Measurements from ENCODE around the gene APPBP2.
"Not testable (repeated sequence)": the region's sequence is repeated elsewhere in the genome, so short reads cannot be mapped to it uniquely, and the experiment has no call there.

Gene APPBP2

GRCh38 chr17:60506312-60506711 lies 19.7 kb downstream of the APPBP2 start:
- no peak overlapping the region for H3K4me3 ChIP-seq (ENCODE audit: low read depth, low read length)

- H3K4me3 ChIP-seq (ENCODE audit: low read depth, low read length) = no peak overlapping the region
Observed at GRCh38 chr17:60502145-60502544, 23.9 kb downstream of the APPBP2 start.

GRCh38 chr17:60501589-60501988 lies 24.5 kb downstream of the APPBP2 start:
- H3K4me3 ChIP-seq (ENCODE audit: low read depth, low read length) = no peak overlapping the region

- H3K4me3 ChIP-seq (ENCODE audit: low read depth, low read length) = no peak overlapping the region
Observed at GRCh38 chr17:60496041-60496440, 30.0 kb downstream of the APPBP2 start.

DNA sequence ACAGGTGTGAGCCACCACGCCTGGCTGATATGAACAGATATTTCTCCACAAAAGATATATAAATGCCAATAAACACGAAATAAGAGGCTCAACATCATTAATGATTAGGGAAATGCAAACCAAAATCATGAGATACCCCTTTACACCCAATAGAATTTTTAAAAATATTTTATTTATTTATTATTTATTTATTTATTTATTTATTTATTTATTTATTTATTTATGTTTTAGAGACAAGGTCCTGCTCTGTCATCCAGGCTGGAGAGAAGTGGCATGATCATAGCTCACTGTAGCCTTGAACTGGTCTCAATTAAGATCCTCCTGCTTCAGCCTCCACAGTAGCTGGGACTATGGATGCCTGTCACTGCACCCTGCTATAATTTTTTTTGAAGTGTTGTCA lies 30.8 kb downstream of the APPBP2 start:
- no peak overlapping the region for H3K4me3 ChIP-seq (ENCODE audit: low read depth, low read length)

GRCh38 chr17:60493847-60494321 lies 32.2 kb downstream of the APPBP2 start:
- H3K4me3 ChIP-seq (ENCODE audit: low read depth, low read length) = no peak overlapping the region

GRCh38 chr17:60491771-60492170 lies 34.3 kb downstream of the APPBP2 start:
- H3K4me3 ChIP-seq (ENCODE audit: low read depth, low read length) = no peak overlapping the region

DNA sequence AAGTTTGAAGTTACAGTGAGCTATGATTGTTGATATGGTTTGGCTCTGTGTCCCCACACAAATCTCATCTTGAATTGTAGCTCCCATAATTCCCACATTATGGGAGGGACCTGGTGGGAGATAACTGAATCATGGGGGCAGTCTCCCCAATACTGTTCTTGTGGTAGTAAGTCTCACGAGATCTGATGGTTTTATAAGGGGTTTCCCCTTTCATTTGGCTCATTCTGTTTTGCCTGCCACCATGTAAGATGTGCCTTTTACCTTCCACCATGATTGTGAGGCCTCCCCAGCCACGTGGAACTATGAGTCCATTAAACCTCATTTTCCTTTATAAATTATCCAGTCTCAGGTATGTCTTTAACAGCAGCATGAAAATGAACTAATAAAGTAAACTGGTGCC lies 35.4 kb downstream of the APPBP2 start:
- H3K4me3 ChIP-seq (ENCODE audit: low read depth, low read length) = not testable (repeated sequence)

DNA sequence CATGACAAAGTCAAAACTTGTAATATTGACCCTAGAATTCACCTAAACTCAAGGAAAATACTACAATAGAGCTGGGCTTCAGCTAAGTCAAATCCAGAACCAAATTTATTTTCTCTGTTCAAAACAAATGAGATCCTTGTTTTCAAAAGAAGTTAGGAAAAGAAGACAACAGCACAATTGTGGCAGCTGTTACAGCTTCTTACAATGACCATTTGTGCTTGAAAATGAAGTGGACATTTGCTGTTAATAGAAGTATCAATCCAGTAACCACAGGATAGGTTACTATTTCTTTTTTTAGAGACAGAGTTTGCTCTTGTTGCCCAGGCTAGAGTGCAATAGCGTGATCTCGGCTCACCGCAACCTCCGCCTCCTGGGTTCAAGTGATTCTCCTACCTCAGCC lies 44.4 kb downstream of the APPBP2 start:
- no peak overlapping the region for H3K4me3 ChIP-seq (ENCODE audit: low read depth, low read length)

- no peak overlapping the region for H3K4me3 ChIP-seq (ENCODE audit: low read depth, low read length)
Observed at GRCh38 chr17:60473788-60474187, 52.3 kb downstream of the APPBP2 start.

DNA sequence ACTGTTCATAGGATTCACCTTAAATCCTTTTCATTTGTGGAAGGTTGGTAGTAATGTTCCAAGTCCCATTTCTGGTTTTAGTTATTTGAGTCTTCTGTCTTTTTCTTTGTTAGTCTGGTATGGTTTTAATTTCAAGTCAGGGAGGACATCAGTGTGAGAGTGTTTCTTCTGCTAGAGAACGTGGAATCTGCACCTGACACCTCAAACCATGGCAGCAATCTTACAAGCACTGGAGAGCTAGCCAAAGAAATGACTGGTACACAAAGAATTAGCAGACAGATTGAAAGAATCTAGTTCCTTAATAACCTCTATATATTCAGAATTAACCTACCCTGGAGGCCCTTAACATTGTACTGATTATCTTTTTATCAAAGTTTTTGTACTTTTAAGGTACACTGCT lies 53.6 kb downstream of the APPBP2 start:
- H3K4me3 ChIP-seq (ENCODE audit: low read depth, low read length) = no peak overlapping the region

DNA sequence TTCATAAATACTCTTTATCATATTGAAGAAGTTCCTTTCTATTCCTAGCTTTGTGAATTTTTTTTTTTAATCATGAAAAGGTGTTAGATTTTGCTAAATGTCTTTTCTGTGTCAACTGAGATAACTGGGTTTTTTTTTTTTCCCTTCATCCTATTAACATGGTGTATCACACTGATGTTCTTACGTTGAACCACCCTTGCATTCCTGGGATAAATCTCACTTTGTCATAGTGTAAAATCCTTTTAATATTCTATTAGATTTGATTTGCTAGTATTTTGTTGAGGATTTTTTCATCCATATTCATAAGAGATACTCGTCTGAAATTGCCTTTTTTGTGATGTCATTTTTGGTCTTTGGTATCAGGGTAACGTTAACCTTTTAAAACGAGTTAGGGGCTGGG lies 54.6 kb downstream of the APPBP2 start:
- no peak overlapping the region for H3K4me3 ChIP-seq (ENCODE audit: low read depth, low read length)

DNA sequence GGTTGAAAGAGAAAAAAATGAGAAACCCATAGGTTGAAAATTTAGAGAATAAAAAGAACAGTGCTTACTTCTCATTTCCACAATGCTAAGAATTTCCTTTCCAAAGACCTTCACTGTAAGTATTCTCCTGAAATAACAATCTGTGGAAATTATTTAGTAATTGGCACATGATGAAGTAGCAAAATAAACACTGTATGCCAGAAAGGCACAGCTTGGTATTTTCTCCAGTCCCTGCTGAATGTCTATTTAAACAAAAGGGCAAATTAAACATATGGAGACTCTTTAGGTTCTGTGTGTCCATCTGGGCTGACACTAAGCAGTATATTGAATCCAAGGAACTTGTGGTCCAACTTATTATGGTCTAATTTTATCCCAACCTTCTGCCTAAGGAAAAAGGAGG lies 57.7 kb downstream of the APPBP2 start:
- H3K4me3 ChIP-seq (ENCODE audit: low read depth, low read length) = no peak overlapping the region

- no peak overlapping the region for H3K4me3 ChIP-seq (ENCODE audit: low read depth, low read length)
Observed at GRCh38 chr17:60464343-60464742, 61.7 kb downstream of the APPBP2 start.

- no peak overlapping the region for H3K4me3 ChIP-seq (ENCODE audit: low read depth, low read length)
Observed at GRCh38 chr17:60463157-60463835, 62.7 kb downstream of the APPBP2 start.

- no peak overlapping the region for H3K4me3 ChIP-seq (ENCODE audit: low read depth, low read length)
Observed at GRCh38 chr17:60461584-60461983, 64.5 kb downstream of the APPBP2 start.

DNA sequence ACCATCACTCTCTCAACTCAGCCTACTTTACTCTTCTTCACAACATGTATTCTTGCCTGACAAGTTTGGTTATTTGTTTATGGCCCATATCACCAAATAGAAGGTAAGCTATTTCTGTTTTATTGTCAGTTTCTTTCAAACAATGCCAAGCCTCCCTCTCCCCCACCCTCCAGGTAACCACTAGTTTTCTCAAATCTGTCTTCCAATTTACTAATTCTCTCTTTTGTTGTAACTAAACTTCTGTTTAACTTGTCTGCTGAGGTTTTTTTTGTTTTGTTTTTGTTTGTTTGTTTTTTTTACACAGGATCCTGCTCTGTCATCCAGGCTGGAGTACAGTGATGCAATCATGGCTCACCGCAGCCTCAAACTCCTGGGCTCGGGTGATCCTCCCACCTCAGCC lies 68.9 kb downstream of the APPBP2 start:
- no peak overlapping the region for H3K4me3 ChIP-seq (ENCODE audit: low read depth, low read length)

GRCh38 chr17:60455378-60455777 lies 70.7 kb downstream of the APPBP2 start:
- no peak overlapping the region for H3K4me3 ChIP-seq (ENCODE audit: low read depth, low read length)

DNA sequence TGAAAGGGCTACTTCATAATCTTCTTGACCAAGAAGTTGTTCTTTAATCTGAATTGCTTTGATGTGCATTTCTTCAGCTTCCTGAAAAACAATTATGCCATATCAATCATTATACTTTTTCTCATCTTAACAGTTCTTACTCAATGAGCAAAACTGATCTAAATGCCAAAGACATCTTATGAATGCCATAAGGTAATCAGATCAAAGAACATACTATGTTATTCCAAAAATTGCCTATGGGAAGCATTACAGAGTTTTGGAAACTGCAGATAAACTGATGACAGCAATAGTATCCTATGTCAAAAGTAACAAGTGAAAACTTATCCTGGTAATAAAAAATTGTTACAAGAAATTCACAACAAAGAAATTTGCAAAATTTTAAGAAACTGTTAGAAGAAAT lies 74.1 kb downstream of the APPBP2 start:
- no peak overlapping the region for H3K4me3 ChIP-seq (ENCODE audit: low read depth, low read length)

DNA sequence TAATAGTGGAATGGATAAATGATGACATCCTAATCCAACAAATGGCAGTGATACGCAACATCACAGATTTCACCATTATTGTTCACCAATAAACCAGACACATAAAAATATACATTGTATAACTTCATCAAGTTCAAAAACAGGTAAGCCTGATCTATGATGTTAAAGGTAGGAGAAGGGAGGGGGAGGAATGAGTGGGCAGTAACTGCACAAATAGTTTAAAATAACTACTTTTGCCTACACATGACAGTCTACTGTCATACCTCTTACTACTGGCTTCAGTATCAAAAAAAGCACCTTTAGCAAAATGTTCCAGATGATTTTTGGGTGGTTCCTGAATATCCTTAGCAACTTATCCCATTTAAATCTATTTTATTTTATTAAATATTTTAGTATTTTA lies 75.0 kb downstream of the APPBP2 start:
- H3K4me3 ChIP-seq (ENCODE audit: low read depth, low read length) = no peak overlapping the region

DNA sequence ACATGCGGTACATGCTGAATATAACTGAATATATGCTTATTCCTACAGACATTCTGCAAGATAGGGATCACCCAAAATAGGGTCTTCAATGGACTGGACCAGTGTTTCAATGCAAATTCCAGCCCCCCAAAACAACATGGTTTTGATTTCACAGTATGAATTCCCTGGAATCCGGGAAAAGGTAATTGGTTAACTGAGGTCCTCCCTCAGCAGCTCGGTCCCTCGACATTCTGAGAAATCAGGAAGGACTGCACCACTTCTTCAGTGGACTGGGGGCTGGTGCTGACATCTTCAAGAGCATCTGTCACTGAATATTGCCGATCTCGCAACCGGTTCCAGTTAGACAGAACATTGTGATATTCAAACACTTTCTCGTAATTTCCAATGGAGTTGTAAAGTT lies 78.7 kb downstream of the APPBP2 start:
- H3K4me3 ChIP-seq (ENCODE audit: low read depth, low read length) = no peak overlapping the region

DNA sequence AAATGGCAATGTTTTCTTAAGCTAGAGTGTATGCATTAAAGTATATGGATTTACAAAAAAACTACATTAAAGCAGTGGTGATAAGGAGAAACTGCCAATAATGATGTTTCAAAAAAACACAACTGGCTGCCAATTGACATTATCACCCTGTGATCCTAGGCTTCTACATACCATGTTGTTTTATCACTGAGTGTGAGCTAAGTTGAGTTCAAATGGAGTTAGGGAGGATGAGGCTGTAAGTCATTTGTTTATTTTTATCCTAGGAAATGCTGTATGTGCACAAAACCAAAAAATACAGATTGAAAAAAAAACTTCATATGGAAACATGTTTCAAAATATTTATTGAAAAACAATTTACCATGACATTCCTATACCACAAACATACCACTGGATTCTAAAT lies 80.9 kb downstream of the APPBP2 start:
- H3K4me3 ChIP-seq (ENCODE audit: low read depth, low read length) = no peak overlapping the region

GRCh38 chr17:60443713-60444112 lies 82.3 kb downstream of the APPBP2 start:
- H3K4me3 ChIP-seq (ENCODE audit: low read depth, low read length) = no peak overlapping the region
